GM18519 (cell line): ENCODE measurements around the gene ATP4A.
"Not testable (repeated sequence)": the region's sequence is repeated elsewhere in the genome, so short reads cannot be mapped to it uniquely, and the experiment has no call there.

Experiments
- ATAC-seq: cut with Tn5 transposase; IDR thresholded peaks from one replicate; pipeline ENCODE4 v1.9.1; 2021; ENCODE audit warnings: mild to moderate bottlenecking, moderate library complexity; ENCODE audit not compliant: unreplicated experiment, low FRiP score

ATP4A gene

GRCh38 chr19:35563207-35563829 is at the start of gene ATP4A:
Gene ATP4A, minus strand, starts transcription at chr19:35563658. Its CDS starts 29 bp downstream, at chr19:35563629.
- no peak for ATAC-seq

- peak; percentile 55 for ATAC-seq
Measured at GRCh38 chr19:35612559-35613321, 49.3 kb upstream of the ATP4A start, which contains the start of gene HAUS5. Gene HAUS5, plus strand, starts transcription at chr19:35612735. Its CDS starts 60 bp downstream, at chr19:35612795.

GRCh38 chr19:35612224-35612558 is 48.7 kb upstream of the ATP4A start:
- ATAC-seq = no peak

GRCh38 chr19:35609851-35610353 is 46.4 kb upstream of the ATP4A start:
- ATAC-seq = no peak

GRCh38 chr19:35608251-35608650 is 44.8 kb upstream of the ATP4A start:
- ATAC-seq = no peak

- no peak for ATAC-seq
Measured at GRCh38 chr19:35607661-35608060, 44.2 kb upstream of the ATP4A start.

GRCh38 chr19:35607170-35607569 is 43.7 kb upstream of the ATP4A start:
- ATAC-seq = not testable (repeated sequence)

- ATAC-seq = not testable (repeated sequence)
Measured at GRCh38 chr19:35604436-35604835, 41.0 kb upstream of the ATP4A start.

- ATAC-seq = no peak
Measured at GRCh38 chr19:35601971-35602370, 38.5 kb upstream of the ATP4A start.

- peak; percentile 42 for ATAC-seq
Measured at GRCh38 chr19:35596366-35596999, 33.0 kb upstream of the ATP4A start.

- no peak for ATAC-seq
Measured at GRCh38 chr19:35595928-35596327, 32.5 kb upstream of the ATP4A start.

- ATAC-seq = not testable (repeated sequence)
Measured at GRCh38 chr19:35595026-35595425, 31.6 kb upstream of the ATP4A start.

GRCh38 chr19:35592226-35592625 is 28.8 kb upstream of the ATP4A start:
- ATAC-seq = no peak

- ATAC-seq = no peak
Measured at GRCh38 chr19:35590875-35591274, 27.4 kb upstream of the ATP4A start.

- ATAC-seq = no peak
Measured at GRCh38 chr19:35587321-35587720, 23.9 kb upstream of the ATP4A start.

GRCh38 chr19:35585848-35586247 is 22.4 kb upstream of the ATP4A start, which contains the start of gene PMIS2:
Gene PMIS2, plus strand, starts transcription at chr19:35586173. Its CDS starts 87 bp downstream, at chr19:35586260.
- no peak for ATAC-seq

- ATAC-seq = no peak
Measured at GRCh38 chr19:35582760-35583159, 19.3 kb upstream of the ATP4A start.

- ATAC-seq = no peak
Measured at GRCh38 chr19:35578707-35579106, 15.2 kb upstream of the ATP4A start.

- ATAC-seq = no peak
Measured at GRCh38 chr19:35577918-35578317, 14.5 kb upstream of the ATP4A start.

- ATAC-seq = no peak
Measured at GRCh38 chr19:35571406-35571965, 8.0 kb upstream of the ATP4A start.

- ATAC-seq = no peak
Measured at GRCh38 chr19:35569281-35569781, 5.9 kb upstream of the ATP4A start.
